Suprapubic skin (tissue), 3 donors: ENCODE data around the gene PLD5.

Experiments
- CTCF ChIP-seq, 2 donors: fragments of 200-600 bp in 1 of 2; fragments of 450-650 bp in 1 of 2; sonication (generic) in 1 of 2; IDR thresholded peaks; one replicate each; pipeline ENCODE4 v1.5.1; 2016 to 2019; ENCODE audit warnings: antibody characterized with exemption in 2 of 2, mild to moderate bottlenecking in 1 of 2, moderate library complexity in 1 of 2
- EP300 ChIP-seq: sonication (generic); formaldehyde crosslinking; IDR thresholded peaks from one replicate; pipeline ENCODE4 v1.6.1; 2017; ENCODE audit warnings: antibody characterized with exemption
- POLR2A ChIP-seq, 2 donors: fragments of 450-650 bp; IDR thresholded peaks; one replicate each; pipeline ENCODE4 v1.6.1; 2017; ENCODE audit warnings: antibody characterized with exemption in 2 of 2, mild to moderate bottlenecking in 2 of 2, moderate library complexity in 2 of 2

- no peak for TF ChIP-seq CTCF (IDR thresholded peaks at IDR 0.05)
- no peak for TF ChIP-seq POLR2A (IDR thresholded peaks at IDR 0.05)
- no peak for TF ChIP-seq EP300
Observed at GRCh38 chr1:242477944-242478343, 46.6 kb downstream of the PLD5 start.
